SH-SY5Y (cell line): ENCODE data around the gene FAM13A.

Experiments used
- GATA2 ChIP-seq: IDR thresholded peaks from 2 replicates; pipeline ENCODE4 v1.6.1; 2011; ENCODE audit warnings: mild to moderate bottlenecking, low read depth, low read length
- GATA3 ChIP-seq: IDR thresholded peaks from 2 replicates; pipeline ENCODE4 v1.6.1; 2011; ENCODE audit warnings: low read depth, mild to moderate bottlenecking, low read length, moderate library complexity

- no peak for TF ChIP-seq GATA2
- no peak for TF ChIP-seq GATA3
Observed at GRCh38 chr4:88830598-88830997, 226.4 kb downstream of the FAM13A start.
